Fibroblast of the conjunctiva (primary cell): ENCODE measurements around the gene ACSS1.

Source experiments
- DNase-seq: peaks from one replicate; pipeline ENCODE4 v3.0.0-alpha.2; 2010; ENCODE audit warnings: low read depth

Gene ACSS1

DNA sequence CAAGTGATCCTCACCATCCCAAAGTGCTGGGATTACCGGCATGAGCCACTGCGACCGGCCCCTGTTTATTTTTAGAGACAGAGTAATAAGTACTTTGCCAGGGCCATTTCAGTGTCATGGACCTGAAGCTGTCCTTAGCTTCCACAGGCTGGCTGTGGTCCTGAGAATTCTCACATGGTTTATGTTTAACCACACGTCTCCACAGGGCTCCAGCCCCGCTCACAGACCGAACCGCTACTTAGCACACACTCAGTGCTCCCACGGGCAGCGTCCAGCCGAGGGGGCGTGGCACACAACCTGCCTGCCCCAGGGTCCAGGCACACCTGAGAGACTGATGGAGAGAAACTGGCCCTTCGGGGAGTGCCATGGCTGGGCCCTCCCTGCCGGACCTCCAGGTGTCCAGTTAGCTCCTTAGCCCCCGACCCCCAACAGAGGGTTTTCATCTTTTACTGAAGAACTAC lies 11.7 kb downstream of the ACSS1 start:
- no peak for DNase-seq

DNA sequence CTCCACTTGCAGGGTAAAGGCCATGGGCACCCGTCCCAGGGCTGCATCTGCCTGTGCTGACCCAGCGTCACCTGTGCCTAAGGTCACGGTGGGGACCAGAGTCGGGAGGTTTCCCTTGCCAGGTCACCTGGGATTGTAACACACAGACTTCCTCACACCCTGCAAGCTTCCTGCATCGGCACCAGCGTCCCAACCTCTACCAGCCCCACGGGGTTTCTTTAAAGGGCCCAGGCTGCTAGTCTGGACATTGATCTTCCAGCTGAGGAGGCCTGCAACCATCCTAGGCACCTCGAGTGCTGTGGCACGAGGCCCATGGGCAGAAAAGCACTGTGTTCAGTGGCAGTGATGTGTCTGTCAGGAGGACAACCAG lies 12.6 kb downstream of the ACSS1 start:
- no peak for DNase-seq

DNA sequence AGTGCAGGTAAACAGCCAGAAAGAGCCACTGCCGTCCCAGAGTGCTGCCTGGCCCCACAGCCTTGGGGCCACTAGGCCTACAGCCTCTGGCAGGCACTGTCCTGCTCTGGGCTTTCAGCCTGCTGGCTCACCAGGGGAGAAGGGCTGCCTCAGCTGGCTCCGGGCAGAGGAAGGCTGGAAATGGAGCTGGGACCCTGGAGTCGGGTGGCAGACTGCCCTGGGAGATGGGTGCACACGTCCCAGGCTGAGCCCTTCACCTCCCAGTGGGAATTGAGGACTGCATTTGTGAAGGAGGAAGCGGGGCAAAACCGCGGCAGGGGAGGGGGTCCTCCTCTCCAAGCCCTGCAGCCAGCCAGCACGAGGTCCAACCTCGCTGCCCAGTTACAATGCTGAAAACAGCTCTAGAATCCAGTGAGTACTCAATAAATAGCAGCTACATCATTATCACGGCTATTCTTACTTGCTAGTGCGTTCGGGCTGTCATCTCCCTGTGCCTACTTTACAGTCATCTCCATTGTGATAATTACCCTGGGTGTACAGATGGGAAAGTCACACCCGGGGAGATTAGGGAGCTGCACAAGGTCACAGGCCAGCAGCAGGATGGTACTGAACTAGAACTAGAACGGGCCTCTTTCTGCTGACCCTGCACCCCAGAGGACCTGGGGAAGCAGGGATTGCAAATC lies 13.1 kb downstream of the ACSS1 start:
- DNase-seq, result no peak

DNA sequence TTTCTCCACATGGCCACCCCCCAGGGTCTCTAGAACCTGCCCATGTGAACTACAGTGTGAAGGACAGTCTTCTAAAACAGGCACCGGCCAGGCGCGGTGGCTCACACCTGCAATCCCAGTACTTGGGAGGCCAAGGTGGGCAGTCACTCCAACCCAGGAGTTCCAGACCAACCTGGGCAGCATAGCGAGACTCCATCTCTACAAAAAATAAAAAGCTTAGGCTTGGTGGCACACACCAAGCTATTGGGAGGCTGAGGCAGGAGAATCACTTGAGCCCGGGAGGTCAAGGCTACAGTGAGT lies 13.7 kb downstream of the ACSS1 start:
- no peak for DNase-seq

DNA sequence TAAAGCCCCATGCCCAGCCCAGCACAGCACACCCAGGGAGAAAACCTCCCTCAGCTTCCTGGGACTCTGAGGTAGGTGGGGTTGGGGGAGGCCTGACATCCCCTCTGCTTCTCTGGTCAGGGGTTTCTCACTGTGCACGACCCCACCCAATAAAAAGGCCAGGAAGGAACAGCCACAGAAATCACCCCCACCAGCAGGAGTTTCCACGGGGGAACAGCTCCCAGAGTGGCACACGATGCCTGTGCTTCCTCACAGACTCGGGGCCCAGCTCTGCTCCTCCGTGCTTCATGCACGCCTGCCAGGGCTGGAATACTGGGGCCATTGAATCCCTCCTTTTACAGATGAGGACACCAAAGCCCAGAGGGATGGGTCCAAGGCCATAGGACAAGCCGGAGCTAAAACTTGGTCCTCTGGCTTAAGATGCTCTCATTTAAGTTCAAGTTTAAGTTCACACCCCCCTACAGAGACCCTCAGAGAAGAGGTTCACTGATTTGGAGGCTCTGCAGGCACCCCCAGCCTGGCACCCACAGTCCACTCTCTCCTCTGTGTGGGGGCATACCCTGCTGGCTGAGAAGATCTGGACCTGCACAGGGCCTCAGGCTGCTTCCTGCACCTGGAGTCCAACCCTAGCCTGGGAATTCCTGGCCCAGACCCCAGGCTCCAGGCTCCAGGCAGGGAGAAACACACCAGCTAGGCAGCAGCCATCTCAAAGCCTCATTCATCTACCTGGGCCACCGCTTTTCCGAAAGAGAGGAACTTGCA lies 14.3 kb downstream of the ACSS1 start:
- DNase-seq, result no peak

GRCh38 chr20:25042531-25043498 lies 15.1 kb downstream of the ACSS1 start:
- no peak for DNase-seq

GRCh38 chr20:25041813-25042530 lies 16.0 kb downstream of the ACSS1 start:
- no peak for DNase-seq

DNA sequence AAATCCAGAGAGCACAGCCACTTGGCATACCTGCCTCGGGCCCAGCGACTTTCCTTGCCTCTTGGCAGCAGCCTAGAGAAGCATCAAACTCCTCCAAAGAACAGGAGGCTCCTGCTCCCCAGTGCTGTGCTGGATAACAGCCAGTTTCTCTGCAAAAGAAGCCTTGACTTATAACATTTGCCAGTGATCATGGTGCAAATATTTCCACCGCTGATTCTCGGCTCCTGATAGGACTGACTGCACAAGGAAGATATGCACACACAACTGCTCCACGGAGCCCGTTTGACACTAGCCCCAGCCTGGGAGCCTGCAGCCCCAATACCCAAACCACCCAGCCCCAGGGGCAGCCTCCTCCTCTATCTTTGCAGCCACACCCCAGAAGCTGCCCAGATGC lies 17.5 kb downstream of the ACSS1 start:
- peak; percentile 77 for DNase-seq

GRCh38 chr20:25039697-25040437 lies 18.1 kb downstream of the ACSS1 start:
- DNase-seq, result peak; percentile 65

DNA sequence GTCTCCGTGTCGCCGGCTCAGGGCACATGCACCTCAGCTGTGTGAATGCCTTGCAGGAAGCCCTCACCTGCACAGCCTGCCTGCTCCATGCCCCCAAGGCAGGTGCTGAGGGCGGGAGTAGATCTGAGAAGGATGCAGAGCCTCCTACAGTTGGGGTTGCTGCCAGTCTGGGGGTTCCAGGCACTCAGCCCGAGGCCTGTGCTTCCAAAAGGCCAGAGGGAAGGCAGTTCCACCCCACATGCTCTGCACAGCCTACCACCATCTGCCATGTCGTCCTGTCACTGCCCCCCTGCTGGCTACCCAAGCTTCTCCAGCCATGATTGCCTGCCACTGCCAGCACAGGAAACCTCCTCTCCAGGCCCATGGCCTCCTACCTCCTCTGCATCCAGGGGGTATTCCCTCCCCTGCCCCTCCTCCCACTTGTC lies 19.3 kb downstream of the ACSS1 start:
- no peak for DNase-seq

DNA sequence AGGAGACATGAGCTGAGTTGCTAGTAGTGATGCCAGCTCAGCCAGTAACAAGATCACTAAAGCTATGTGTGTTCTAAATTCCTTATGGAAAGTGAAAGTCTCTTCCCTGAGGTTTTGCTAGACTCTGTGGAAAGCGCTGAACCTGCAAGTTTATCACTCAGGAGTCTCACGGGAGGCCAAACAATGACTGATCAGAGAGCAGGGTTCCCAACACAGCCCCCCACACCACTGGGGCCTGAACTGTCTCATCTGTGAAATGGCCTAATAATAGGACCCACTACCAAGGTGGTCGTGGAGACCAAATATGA lies 19.9 kb downstream of the ACSS1 start:
- no peak for DNase-seq

- DNase-seq, result no peak
These were observed 20.4 kb downstream of the ACSS1 start for GRCh38 chr20:25037288-25038102.

DNA sequence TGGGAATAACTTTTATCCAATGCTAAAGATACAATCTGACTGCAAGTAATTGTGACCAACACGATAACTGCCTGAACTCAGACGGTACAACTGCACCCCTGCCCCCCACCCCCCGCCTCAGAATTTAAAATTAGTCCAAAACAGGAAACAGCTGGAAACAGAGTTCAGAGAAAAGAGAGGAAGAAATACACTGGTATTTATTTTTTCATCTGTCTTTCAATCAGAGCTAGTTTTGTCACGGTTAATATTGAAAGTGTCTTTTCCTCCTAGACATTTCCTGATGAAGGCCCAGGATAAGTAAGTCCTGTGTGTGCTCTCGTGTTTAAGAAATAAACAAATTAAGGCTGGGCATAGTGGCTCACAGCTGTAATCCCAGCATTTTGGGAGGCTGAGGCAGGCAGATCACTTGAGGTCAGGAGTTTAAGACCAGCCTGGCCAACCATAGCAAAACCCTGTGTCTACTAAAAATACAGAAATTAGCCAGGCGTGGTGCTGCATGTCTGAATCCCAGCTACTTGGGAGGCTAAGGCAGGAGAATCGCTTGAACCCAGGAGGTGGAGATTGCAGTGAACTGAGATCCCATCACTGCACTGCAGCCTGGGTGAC lies 21.5 kb downstream of the ACSS1 start:
- no peak for DNase-seq

DNA sequence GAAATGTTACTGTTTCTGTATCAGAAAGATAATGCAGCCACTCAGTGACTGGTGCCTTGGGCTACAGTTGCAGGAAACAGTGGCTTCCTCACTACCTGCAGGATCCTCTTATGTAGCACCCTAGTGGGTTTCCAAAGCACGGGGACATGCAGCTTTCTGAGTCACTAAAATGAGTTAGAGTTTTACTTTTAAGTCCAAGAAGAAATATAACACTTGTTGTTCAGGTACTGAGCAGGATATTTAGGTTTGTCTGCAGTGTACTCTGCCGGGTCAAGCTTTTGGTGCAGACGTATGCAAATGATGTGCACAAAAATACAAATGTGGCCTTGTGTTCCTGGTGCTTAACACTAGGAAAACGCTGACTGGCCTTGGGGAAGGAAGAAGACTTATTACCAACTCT lies 22.0 kb downstream of the ACSS1 start:
- DNase-seq, result no peak

- no peak for DNase-seq
These were observed 24.0 kb downstream of the ACSS1 start for GRCh38 chr20:25033924-25034300.

GRCh38 chr20:25033265-25033923 lies 24.5 kb downstream of the ACSS1 start:
- no peak for DNase-seq

- no peak for DNase-seq
These were observed 25.3 kb downstream of the ACSS1 start for GRCh38 chr20:25032478-25033264.

DNA sequence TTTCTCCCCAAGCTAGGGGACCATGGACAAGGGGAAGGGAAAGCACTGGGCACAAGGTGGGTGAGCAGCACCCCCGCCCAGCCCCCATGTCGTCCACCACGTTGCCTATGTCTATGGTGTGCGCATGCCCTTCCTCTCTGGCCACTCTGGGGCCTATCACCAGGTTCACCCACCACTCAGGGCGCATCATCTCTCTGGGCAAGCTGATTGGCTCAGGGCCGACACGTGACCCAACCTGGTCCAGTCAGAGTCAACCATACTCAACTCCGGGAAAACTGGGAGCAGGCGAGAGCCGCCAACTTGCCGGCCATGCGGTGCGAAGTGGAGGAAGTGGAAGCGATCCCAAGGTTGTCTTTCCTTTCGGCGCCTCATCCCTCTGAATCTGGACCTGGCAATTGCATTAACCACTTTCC lies 25.9 kb downstream of the ACSS1 start:
- no peak for DNase-seq

- no peak for DNase-seq
These were observed 26.7 kb downstream of the ACSS1 start for GRCh38 chr20:25031241-25031640.
